ENCODE measurements around the gene SEMA3G.
A peak's percentile ranks its signal among the peaks of the same experiment; 100 is the strongest.

SEMA3G gene

DNA sequence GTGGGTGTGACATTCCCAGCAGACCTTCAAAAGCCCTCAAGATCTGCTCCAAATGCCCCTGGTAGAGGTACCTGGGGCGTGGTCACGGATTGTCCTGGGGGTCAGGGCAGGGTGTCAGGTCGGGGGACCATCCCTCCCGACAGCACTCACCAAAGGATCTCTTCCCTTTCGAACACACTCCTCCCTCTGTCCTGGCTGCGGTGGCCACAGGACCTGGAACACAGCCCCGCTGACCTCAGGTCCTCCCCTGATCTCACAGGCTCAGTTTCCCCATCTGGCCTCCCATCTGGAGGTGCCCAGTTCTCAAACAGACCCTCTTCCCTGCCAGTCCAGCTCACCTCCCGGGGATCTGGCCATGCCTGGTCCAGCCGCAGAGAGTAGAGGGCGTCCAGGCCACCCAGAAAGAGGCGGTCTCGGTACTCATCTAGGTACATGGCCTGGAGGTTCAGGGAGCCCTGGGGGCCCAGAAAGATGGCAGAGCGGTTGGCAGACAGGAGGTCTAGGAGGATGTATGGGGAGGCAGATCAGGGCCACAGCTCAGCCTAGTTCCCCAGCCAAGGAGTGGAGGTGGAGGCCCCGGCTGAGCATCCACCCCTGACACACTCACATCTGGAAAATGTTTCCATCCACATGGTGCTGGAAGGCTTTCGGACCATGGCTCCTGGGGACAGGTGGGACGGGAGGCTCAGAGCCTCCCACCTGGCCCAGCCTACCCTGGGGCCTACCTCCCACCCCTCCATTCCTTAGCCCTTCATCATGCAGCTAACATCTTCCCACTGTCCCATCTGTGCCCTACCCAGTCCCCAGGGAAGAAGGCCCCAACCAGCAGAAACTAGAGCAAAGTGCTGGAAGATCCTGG lies 2.3 kb downstream of the SEMA3G start:
- H3K27me3 ChIP-seq (ENCODE audit: control insufficient read depth in 1 of 2, insufficient read depth in 1 of 2, low read length in 2 of 2): peaks cover 0 to 10% of the 10 kb centered on the region in 2 experiments
- no peak overlapping the region for H3K23ac ChIP-seq (ENCODE audit: low read length in 2 of 2)
- no peak overlapping the region for H3K4me3 ChIP-seq (ENCODE audit: insufficient read depth in 1 of 2, low read depth in 1 of 2, low read length in 2 of 2)
- no peaks in the 10 kb centered on the region for H3K9me3 ChIP-seq (ENCODE audit: control insufficient read depth, low read length)
- no peak overlapping the region for H2BK12ac ChIP-seq (ENCODE audit: low read length in 2 of 2)
- DNase-seq: no peak
- peaks cover 5% of the 10 kb centered on the region for H3K4me1 ChIP-seq (ENCODE audit: control insufficient read depth, insufficient read depth, low read depth, low read length)
- no peaks in the 10 kb centered on the region for H3K36me3 ChIP-seq (ENCODE audit: control insufficient read depth in 1 of 2, insufficient read depth in 2 of 2, low read depth in 1 of 2, low read length in 2 of 2)
- H3K9ac ChIP-seq (ENCODE audit: low read length): no peak overlapping the region
- H2AK5ac ChIP-seq (ENCODE audit: low read length, severe bottlenecking): no peak overlapping the region
- H2BK120ac ChIP-seq (ENCODE audit: low read depth, low read length): no peak overlapping the region
- no peak overlapping the region for H3K4ac ChIP-seq (ENCODE audit: low read depth in 1 of 2, low read length in 2 of 2)
- no peaks in the 10 kb centered on the region for H3K79me1 ChIP-seq (replicated peaks; ENCODE audit: low read length, poor library complexity, severe bottlenecking)
- no peak overlapping the region for H2AFZ ChIP-seq (ENCODE audit: low read depth, low read length)
- WGBS: 89% methylated on average over 15 of the region's 16 CpGs
- H4K91ac ChIP-seq (ENCODE audit: low read length): no peak overlapping the region
- H2BK5ac ChIP-seq (ENCODE audit: low read depth, low read length, poor library complexity, severe bottlenecking): no peak overlapping the region
- no peak overlapping the region for H3K18ac ChIP-seq (ENCODE audit: low read depth in 1 of 2, low read length in 2 of 2)
- no peak overlapping the region for H3K27ac ChIP-seq (ENCODE audit: low read length, poor library complexity, severe bottlenecking)
- H3K14ac ChIP-seq (ENCODE audit: low read length in 2 of 2): no peak overlapping the region
- H3K4me2 ChIP-seq (ENCODE audit: low read length, poor library complexity, severe bottlenecking): no peak overlapping the region
- H4K8ac ChIP-seq (ENCODE audit: low read length): no peak overlapping the region
- no peak overlapping the region for H2BK15ac ChIP-seq (ENCODE audit: low read depth, poor library complexity, severe bottlenecking)

DNA sequence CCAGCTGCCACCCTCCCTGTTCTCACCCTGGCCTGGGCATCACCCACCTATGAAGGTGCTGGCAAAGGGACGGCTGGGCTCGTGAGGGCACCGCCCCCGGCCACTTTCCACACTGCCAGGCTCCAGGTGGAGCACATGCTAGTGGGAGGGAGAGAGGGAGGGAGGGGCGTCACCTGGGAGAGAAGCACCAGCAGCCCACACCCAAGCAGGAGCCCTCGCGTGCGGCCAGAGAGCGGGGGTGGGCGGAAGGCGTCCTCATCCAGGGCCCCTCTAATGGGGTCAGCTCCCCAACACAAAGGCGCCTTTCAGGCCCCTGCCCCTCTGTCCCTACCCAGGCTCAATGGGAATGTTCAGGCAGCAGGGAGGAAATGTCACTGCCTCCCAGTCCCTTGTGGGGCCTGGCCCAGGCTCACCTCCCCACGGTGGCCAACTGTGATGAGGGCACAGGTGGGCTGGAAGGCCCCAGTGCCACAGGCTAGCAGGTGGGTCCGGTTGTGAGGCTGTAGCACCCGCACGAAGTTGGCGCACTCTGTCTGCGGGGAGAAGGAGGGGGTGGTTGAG lies 3.1 kb downstream of the SEMA3G start:
- WGBS: 96% methylated on average over 18 of the region's 18 CpGs
- H3K27me3 ChIP-seq (ENCODE audit: control insufficient read depth in 1 of 2, insufficient read depth in 1 of 2, low read length in 2 of 2): peaks cover 0 to 10% of the 10 kb centered on the region in 2 experiments

DNA sequence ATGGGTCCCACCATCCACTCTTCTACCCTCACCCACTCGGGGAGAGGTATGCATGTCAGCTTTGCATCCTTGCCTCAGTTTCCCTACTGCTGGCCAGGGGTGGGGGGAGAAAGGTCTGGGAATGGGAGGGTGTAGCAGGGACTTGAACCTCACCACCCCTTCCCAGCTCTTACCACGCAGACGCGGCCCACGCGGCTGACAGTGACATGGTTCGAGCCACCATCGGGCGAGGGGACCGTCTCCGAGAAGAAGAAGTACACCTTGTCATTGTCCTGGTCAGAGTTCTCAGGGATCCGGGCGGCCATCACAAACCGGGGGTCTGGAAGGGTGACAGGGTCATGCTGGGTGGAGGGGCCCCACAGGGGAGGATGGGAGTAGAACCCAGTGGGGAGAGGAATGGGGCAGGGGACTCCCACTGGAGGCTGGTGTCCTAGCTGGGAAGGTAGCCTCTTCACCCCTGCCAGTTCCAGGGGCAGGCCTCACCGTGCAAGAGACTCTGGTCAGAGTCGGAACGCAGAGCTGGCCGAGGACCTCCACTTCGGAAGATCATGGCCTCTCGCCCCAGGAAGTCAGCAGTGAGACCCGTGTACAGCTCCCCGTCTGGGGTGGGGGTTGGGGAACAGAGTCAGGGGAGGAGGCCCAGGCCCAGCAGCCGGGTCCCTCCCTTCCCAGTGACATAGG lies 3.7 kb downstream of the SEMA3G start:
- Histone ChIP-seq H2BK12ac (ENCODE audit: low read length in 2 of 2) (no peak overlapping the region), H2BK5ac (ENCODE audit: low read depth, low read length, poor library complexity, severe bottlenecking) (no peak overlapping the region), H2BK15ac (ENCODE audit: low read depth, poor library complexity, severe bottlenecking) (no peak overlapping the region), H2BK120ac (ENCODE audit: low read depth, low read length) (no peak overlapping the region), H3K9me3 (ENCODE audit: control insufficient read depth, low read length) (no peaks in the 10 kb centered on the region), H3K9ac (ENCODE audit: low read length) (no peak overlapping the region), H2AFZ (ENCODE audit: low read depth, low read length) (no peak overlapping the region), H4K91ac (ENCODE audit: low read length) (no peak overlapping the region), H2AK5ac (ENCODE audit: low read length, severe bottlenecking) (no peak overlapping the region), H3K4me3 (ENCODE audit: insufficient read depth in 1 of 2, low read depth in 1 of 2, low read length in 2 of 2) (no peak overlapping the region), H3K79me1 (replicated peaks; ENCODE audit: low read length, poor library complexity, severe bottlenecking) (no peaks in the 10 kb centered on the region), H4K8ac (ENCODE audit: low read length) (no peak overlapping the region), H3K23ac (ENCODE audit: low read length in 2 of 2) (no peak overlapping the region), H3K4ac (ENCODE audit: low read depth in 1 of 2, low read length in 2 of 2) (no peak overlapping the region), H3K27me3 (ENCODE audit: control insufficient read depth in 1 of 2, insufficient read depth in 1 of 2, low read length in 2 of 2) (peaks cover 0 to 12% of the 10 kb centered on the region in 2 experiments), H3K36me3 (ENCODE audit: control insufficient read depth in 1 of 2, insufficient read depth in 2 of 2, low read depth in 1 of 2, low read length in 2 of 2) (no peaks in the 10 kb centered on the region), H3K18ac (ENCODE audit: low read depth in 1 of 2, low read length in 2 of 2) (no peak overlapping the region), H3K4me2 (ENCODE audit: low read length, poor library complexity, severe bottlenecking) (no peak overlapping the region), H3K14ac (ENCODE audit: low read length in 2 of 2) (no peak overlapping the region), H3K27ac (ENCODE audit: low read length, poor library complexity, severe bottlenecking) (no peak overlapping the region), H3K4me1 (ENCODE audit: control insufficient read depth, insufficient read depth, low read depth, low read length) (peaks cover 7% of the 10 kb centered on the region)
- no peak for DNase-seq
- WGBS: 96% methylated on average over 14 of the region's 23 CpGs

More for the DNA sequence above, 3.1 kb downstream of the SEMA3G start:
- Histone ChIP-seq H2BK120ac (ENCODE audit: low read depth, low read length) (no peak overlapping the region), H2BK12ac (ENCODE audit: low read length in 2 of 2) (no peak overlapping the region), H2AK5ac (ENCODE audit: low read length, severe bottlenecking) (no peak overlapping the region), H3K4me1 (ENCODE audit: control insufficient read depth, insufficient read depth, low read depth, low read length) (peaks cover 5% of the 10 kb centered on the region), H3K23ac (ENCODE audit: low read length in 2 of 2) (no peak overlapping the region), H3K4me2 (ENCODE audit: low read length, poor library complexity, severe bottlenecking) (no peak overlapping the region), H3K18ac (ENCODE audit: low read depth in 1 of 2, low read length in 2 of 2) (no peak overlapping the region), H2BK5ac (ENCODE audit: low read depth, low read length, poor library complexity, severe bottlenecking) (no peak overlapping the region), H3K4me3 (ENCODE audit: insufficient read depth in 1 of 2, low read depth in 1 of 2, low read length in 2 of 2) (no peak overlapping the region), H2BK15ac (ENCODE audit: low read depth, poor library complexity, severe bottlenecking) (no peak overlapping the region), H3K4ac (ENCODE audit: low read depth in 1 of 2, low read length in 2 of 2) (no peak overlapping the region), H3K9ac (ENCODE audit: low read length) (no peak overlapping the region), H2AFZ (ENCODE audit: low read depth, low read length) (no peak overlapping the region), H3K14ac (ENCODE audit: low read length in 2 of 2) (no peak overlapping the region), H4K91ac (ENCODE audit: low read length) (no peak overlapping the region), H3K79me1 (replicated peaks; ENCODE audit: low read length, poor library complexity, severe bottlenecking) (no peaks in the 10 kb centered on the region), H3K9me3 (ENCODE audit: control insufficient read depth, low read length) (no peaks in the 10 kb centered on the region), H3K27ac (ENCODE audit: low read length, poor library complexity, severe bottlenecking) (no peak overlapping the region), H4K8ac (ENCODE audit: low read length) (no peak overlapping the region), H3K36me3 (ENCODE audit: control insufficient read depth in 1 of 2, insufficient read depth in 2 of 2, low read depth in 1 of 2, low read length in 2 of 2) (no peaks in the 10 kb centered on the region)
- no peak for DNase-seq

DNA sequence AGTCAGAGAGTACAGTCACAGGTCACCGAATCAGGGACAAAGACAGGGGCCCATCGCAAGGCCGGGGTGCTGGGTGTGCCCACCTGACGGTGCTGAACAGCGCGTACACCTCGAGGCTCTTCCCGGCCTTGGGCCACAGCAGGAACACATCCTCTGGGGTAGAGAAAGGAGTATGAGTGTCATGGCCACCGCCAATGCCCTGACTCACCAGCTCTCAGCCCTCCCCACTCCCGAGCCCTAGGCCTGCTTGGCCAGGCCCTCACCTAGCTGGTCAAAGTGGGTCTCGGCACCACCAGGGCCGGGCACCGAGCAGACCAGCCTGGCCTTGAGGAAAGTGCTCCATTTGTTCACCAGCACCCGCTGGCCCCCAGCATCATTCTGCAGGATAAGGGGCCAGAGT lies 4.2 kb downstream of the SEMA3G start:
- no peak overlapping the region for H3K27ac ChIP-seq (ENCODE audit: low read length, poor library complexity, severe bottlenecking)
- no peak overlapping the region for H3K9ac ChIP-seq (ENCODE audit: low read length)
- no peak overlapping the region for H2BK5ac ChIP-seq (ENCODE audit: low read depth, low read length, poor library complexity, severe bottlenecking)
- no peak overlapping the region for H2BK15ac ChIP-seq (ENCODE audit: low read depth, poor library complexity, severe bottlenecking)
- no peaks in the 10 kb centered on the region for H3K79me1 ChIP-seq (replicated peaks; ENCODE audit: low read length, poor library complexity, severe bottlenecking)
- H3K18ac ChIP-seq (ENCODE audit: low read depth in 1 of 2, low read length in 2 of 2): no peak overlapping the region
- no peak overlapping the region for H3K14ac ChIP-seq (ENCODE audit: low read length in 2 of 2)
- no peak overlapping the region for H3K4ac ChIP-seq (ENCODE audit: low read depth in 1 of 2, low read length in 2 of 2)
- no peak overlapping the region for H3K4me2 ChIP-seq (ENCODE audit: low read length, poor library complexity, severe bottlenecking)
- peaks cover 0 to 17% of the 10 kb centered on the region in 2 experiments for H3K27me3 ChIP-seq (ENCODE audit: control insufficient read depth in 1 of 2, insufficient read depth in 1 of 2, low read length in 2 of 2)
- no peak for DNase-seq
- H2AK5ac ChIP-seq (ENCODE audit: low read length, severe bottlenecking): no peak overlapping the region
- H4K91ac ChIP-seq (ENCODE audit: low read length): peak overlapping the region; percentile 18
- peaks cover 7% of the 10 kb centered on the region for H3K4me1 ChIP-seq (ENCODE audit: control insufficient read depth, insufficient read depth, low read depth, low read length)
- no peaks in the 10 kb centered on the region for H3K9me3 ChIP-seq (ENCODE audit: control insufficient read depth, low read length)
- H2BK120ac ChIP-seq (ENCODE audit: low read depth, low read length): no peak overlapping the region
- no peak overlapping the region for H3K4me3 ChIP-seq (ENCODE audit: insufficient read depth in 1 of 2, low read depth in 1 of 2, low read length in 2 of 2)
- H4K8ac ChIP-seq (ENCODE audit: low read length): no peak overlapping the region
- no peaks in the 10 kb centered on the region for H3K36me3 ChIP-seq (ENCODE audit: control insufficient read depth in 1 of 2, insufficient read depth in 2 of 2, low read depth in 1 of 2, low read length in 2 of 2)
- no peak overlapping the region for H2BK12ac ChIP-seq (ENCODE audit: low read length in 2 of 2)
- no peak overlapping the region for H3K23ac ChIP-seq (ENCODE audit: low read length in 2 of 2)
- 92% methylated on average over 14 of the region's 14 CpGs for WGBS
- H2AFZ ChIP-seq (ENCODE audit: low read depth, low read length): no peak overlapping the region

All from mesenchymal stem cell (in vitro differentiated cells and primary cell).